Measurements from ENCODE around the gene MYO9B. TPM values are rescaled to one million over a fixed set of nuclear protein-coding genes. Genes with fewer than 3 reads are reported as not detected.

MYO9B gene
- total RNA-seq, 1 experiment from 2014 or later: 74.6 TPM

DNA sequence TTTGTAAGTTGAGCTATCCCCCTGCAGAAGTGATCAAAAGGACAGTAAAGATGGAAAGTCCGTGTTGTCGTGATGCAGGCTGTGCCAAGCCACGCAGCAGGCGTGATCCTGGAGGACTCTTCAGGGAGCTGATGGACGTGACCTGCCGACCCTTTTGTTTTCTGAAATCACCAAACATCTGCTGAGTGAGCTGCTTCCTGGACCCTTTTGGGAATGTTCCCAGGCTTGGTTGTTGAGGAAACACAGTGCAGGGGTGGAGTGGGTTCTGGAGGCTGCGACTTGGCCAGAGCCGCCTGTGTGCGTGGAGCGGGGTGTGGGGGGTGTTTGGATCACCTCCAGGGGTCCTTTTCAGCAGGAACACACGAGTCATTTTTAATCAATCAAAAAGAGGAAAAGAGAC lies 33.6 kb upstream of the MYO9B start:
- Histone ChIP-seq H3K4me3 (replicated peaks in 1 of 2; ENCODE audit: low read depth in 1 of 2, low read length in 2 of 2) (no peak overlapping the region), H4K20me1 (ENCODE audit: insufficient read depth) (no peaks in the 10 kb centered on the region), H3K27me3 (ENCODE audit: insufficient read depth, low read length) (no peaks in the 10 kb centered on the region), H2AFZ (ENCODE audit: low read depth, low read length, poor library complexity, severe bottlenecking) (no peak overlapping the region), H3K27ac (ENCODE audit: low read depth, low read length) (no peak overlapping the region), H3K79me2 (ENCODE audit: insufficient read depth, low read length) (no peaks in the 10 kb centered on the region), H3K9ac (ENCODE audit: low read length) (no peak overlapping the region), H3K9me2 (ENCODE audit: insufficient read depth) (no peaks in the 10 kb centered on the region), H3K4me1 (ENCODE audit: control insufficient read depth in 1 of 2, insufficient read depth in 2 of 2, low read length in 2 of 2) (no peaks in the 10 kb centered on the region), H3K9me3 (ENCODE audit: control insufficient read depth in 1 of 2, insufficient read depth in 1 of 2, low read depth in 1 of 2, low read length in 2 of 2) (no peaks in the 10 kb centered on the region), H3K36me3 (ENCODE audit: control insufficient read depth in 1 of 2, insufficient read depth in 2 of 2, low read length in 2 of 2) (no peaks in the 10 kb centered on the region), H3K4me2 (ENCODE audit: low read length) (no peak overlapping the region)
- POLR2A ChIA-PET: no interaction called here
- intact Hi-C loops (cut with micrococcal nuclease): no loop called here
- no TSS peak for BruUV-seq (replicated peaks)
- CTCF ChIA-PET: no interaction called here
- no peak for ATAC-seq
- RAD21 ChIA-PET (ENCODE audit: low non-redundant PET in 1 of 2, low total read pairs in 2 of 2, uncharacterized antibody in 2 of 2, unreplicated experiment in 2 of 2): no interaction called here
- no peak for DNase-seq (ENCODE audit: low read depth, low spot score)
- TF ChIP-seq FOSL1 (IDR thresholded peaks at IDR 0.05; ENCODE audit: low read depth): no peak
- TF ChIP-seq, protein P1, sequence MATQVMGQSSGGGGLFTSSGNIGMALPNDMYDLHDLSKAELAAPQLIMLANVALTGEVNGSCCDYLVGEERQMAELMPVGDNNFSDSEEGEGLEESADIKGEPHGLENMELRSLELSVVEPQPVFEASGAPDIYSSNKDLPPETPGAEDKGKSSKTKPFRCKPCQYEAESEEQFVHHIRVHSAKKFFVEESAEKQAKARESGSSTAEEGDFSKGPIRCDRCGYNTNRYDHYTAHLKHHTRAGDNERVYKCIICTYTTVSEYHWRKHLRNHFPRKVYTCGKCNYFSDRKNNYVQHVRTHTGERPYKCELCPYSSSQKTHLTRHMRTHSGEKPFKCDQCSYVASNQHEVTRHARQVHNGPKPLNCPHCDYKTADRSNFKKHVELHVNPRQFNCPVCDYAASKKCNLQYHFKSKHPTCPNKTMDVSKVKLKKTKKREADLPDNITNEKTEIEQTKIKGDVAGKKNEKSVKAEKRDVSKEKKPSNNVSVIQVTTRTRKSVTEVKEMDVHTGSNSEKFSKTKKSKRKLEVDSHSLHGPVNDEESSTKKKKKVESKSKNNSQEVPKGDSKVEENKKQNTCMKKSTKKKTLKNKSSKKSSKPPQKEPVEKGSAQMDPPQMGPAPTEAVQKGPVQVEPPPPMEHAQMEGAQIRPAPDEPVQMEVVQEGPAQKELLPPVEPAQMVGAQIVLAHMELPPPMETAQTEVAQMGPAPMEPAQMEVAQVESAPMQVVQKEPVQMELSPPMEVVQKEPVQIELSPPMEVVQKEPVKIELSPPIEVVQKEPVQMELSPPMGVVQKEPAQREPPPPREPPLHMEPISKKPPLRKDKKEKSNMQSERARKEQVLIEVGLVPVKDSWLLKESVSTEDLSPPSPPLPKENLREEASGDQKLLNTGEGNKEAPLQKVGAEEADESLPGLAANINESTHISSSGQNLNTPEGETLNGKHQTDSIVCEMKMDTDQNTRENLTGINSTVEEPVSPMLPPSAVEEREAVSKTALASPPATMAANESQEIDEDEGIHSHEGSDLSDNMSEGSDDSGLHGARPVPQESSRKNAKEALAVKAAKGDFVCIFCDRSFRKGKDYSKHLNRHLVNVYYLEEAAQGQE (IDR thresholded peaks at IDR 0.05; ENCODE audit: low read depth): no peak
- no peak for TF ChIP-seq CBX3 (IDR thresholded peaks at IDR 0.05; ENCODE audit: low read depth)
- TF ChIP-seq EZH2phosphoT487 (IDR thresholded peaks at IDR 0.05; ENCODE audit: borderline replicate concordance): no peak
- TF ChIP-seq, protein P2, sequence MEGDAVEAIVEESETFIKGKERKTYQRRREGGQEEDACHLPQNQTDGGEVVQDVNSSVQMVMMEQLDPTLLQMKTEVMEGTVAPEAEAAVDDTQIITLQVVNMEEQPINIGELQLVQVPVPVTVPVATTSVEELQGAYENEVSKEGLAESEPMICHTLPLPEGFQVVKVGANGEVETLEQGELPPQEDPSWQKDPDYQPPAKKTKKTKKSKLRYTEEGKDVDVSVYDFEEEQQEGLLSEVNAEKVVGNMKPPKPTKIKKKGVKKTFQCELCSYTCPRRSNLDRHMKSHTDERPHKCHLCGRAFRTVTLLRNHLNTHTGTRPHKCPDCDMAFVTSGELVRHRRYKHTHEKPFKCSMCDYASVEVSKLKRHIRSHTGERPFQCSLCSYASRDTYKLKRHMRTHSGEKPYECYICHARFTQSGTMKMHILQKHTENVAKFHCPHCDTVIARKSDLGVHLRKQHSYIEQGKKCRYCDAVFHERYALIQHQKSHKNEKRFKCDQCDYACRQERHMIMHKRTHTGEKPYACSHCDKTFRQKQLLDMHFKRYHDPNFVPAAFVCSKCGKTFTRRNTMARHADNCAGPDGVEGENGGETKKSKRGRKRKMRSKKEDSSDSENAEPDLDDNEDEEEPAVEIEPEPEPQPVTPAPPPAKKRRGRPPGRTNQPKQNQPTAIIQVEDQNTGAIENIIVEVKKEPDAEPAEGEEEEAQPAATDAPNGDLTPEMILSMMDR (IDR thresholded peaks at IDR 0.05 in 2 of 3, conservative IDR thresholded peaks at IDR 0.05 in 1 of 3; ENCODE audit: borderline replicate concordance in 1 of 3, insufficient read depth in 1 of 3, low read depth in 2 of 3, low read length in 2 of 3): no peak
- no peak for TF ChIP-seq JUND (IDR thresholded peaks at IDR 0.05)
- TF ChIP-seq SP1 (IDR thresholded peaks at IDR 0.05; ENCODE audit: low read depth): no peak
- no peak for TF ChIP-seq EZH2 (IDR thresholded peaks at IDR 0.05)
- TF ChIP-seq ELF1 (IDR thresholded peaks at IDR 0.05; ENCODE audit: borderline replicate concordance, low read depth): no peak
- no peak for TF ChIP-seq POLR2A (IDR thresholded peaks at IDR 0.05; ENCODE audit: borderline replicate concordance, extremely low read depth, insufficient read depth, insufficient read length)
- TF ChIP-seq ZNF274 (IDR thresholded peaks at IDR 0.05; ENCODE audit: low read depth, low read length): no peak
- TF ChIP-seq TCF7L2 (IDR thresholded peaks at IDR 0.05; ENCODE audit: borderline replicate concordance, extremely low read depth, insufficient read depth, insufficient read length): no peak
- TF ChIP-seq, protein P3, sequence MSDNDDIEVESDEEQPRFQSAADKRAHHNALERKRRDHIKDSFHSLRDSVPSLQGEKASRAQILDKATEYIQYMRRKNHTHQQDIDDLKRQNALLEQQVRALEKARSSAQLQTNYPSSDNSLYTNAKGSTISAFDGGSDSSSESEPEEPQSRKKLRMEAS (IDR thresholded peaks at IDR 0.05): no peak
- TF ChIP-seq RAD21 (IDR thresholded peaks at IDR 0.05; ENCODE audit: low read depth): no peak
- TF ChIP-seq SRF (IDR thresholded peaks at IDR 0.05; ENCODE audit: low read depth): no peak
- TF ChIP-seq SIN3A (IDR thresholded peaks at IDR 0.05; ENCODE audit: low read depth): no peak

All from HCT116 (cell line).